Gastroesophageal sphincter (tissue), 3 donors: Measurements from ENCODE around the gene UBXN10.

Experiments used
- CTCF ChIP-seq, 4 experiments: fragments of 200-600 bp in 2 of 4; fragments of 450-650 bp in 2 of 4; sonication (generic) in 1 of 4; IDR thresholded peaks; one replicate each; pipeline ENCODE4 v1.5.1; 2017 to 2019; ENCODE audit warnings: antibody characterized with exemption in 4 of 4, mild to moderate bottlenecking in 2 of 4, moderate library complexity in 2 of 4
- EP300 ChIP-seq: sonication (generic); formaldehyde crosslinking; IDR thresholded peaks from one replicate; pipeline ENCODE4 v1.6.1; 2017; ENCODE audit warnings: antibody characterized with exemption, mild to moderate bottlenecking
- POLR2A ChIP-seq, 2 donors: fragments of 450-650 bp; IDR thresholded peaks; one replicate each; pipeline ENCODE4 v1.6.1; 2017; ENCODE audit warnings: antibody characterized with exemption in 2 of 2, mild to moderate bottlenecking in 2 of 2, moderate library complexity in 1 of 2

GRCh38 chr1:20190256-20191160, 4.6 kb downstream of the UBXN10 start:
- TF ChIP-seq CTCF (IDR thresholded peaks at IDR 0.05), result no peak
- TF ChIP-seq POLR2A (IDR thresholded peaks at IDR 0.05), result no peak
- TF ChIP-seq EP300, result no peak
